Esophagus squamous epithelium (tissue), 4 donors: ENCODE measurements around the gene STX17.

Source experiments
- CTCF ChIP-seq, 6 experiments: fragments of 450-650 bp in 4 of 6; fragments of 200-600 bp in 2 of 6; sonication (generic) in 2 of 6; IDR thresholded peaks; one replicate each; pipeline ENCODE4 v1.5.1; 2016 to 2019; ENCODE audit warnings: antibody characterized with exemption in 6 of 6, mild to moderate bottlenecking in 4 of 6, moderate library complexity in 4 of 6
- POLR2A ChIP-seq, 4 donors: fragments of 450-650 bp; IDR thresholded peaks; one replicate each; pipeline ENCODE4 v1.6.1; 2017; ENCODE audit warnings: antibody characterized with exemption in 4 of 4, mild to moderate bottlenecking in 4 of 4, moderate library complexity in 3 of 4

GRCh38 chr9:99921875-99922710, 15.6 kb downstream of the STX17 start:
- TF ChIP-seq CTCF (IDR thresholded peaks at IDR 0.05): no peak
- TF ChIP-seq POLR2A (IDR thresholded peaks at IDR 0.05): no peak
